ENCODE results near the gene ZFYVE28. TPM values are rescaled to one million over a fixed set of nuclear protein-coding genes. Genes with fewer than 3 reads are reported as not detected.

The ZFYVE28 gene
- total and polyA plus RNA-seq, 11 donors = 2.6 to 11.9 (median 5.5) TPM

DNA sequence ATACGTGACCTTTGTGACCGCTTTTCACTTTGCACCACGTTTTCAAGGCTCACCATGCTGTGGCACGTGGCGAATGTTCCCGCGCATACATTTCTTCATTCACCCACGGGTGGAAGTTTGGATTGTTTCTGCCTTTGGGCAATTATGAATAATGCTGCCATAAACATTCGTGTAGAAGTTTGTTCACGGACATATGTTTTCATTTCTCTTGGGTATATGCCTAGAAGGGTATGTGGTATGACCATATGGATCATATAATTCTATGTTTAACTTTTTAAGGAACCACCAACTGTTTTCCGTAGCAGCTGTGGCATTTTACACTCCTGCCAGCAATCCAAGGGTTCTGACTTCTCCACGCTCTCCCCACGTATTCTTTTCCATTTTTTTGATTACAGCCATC is 95.6 kb downstream of the ZFYVE28 start:
- intact Hi-C loops (cut with DNase I) = no loop called here
- 81 to 91% (median 84%) methylated on average over 13 of the region's 13 CpGs for WGBS, 4 donors

DNA sequence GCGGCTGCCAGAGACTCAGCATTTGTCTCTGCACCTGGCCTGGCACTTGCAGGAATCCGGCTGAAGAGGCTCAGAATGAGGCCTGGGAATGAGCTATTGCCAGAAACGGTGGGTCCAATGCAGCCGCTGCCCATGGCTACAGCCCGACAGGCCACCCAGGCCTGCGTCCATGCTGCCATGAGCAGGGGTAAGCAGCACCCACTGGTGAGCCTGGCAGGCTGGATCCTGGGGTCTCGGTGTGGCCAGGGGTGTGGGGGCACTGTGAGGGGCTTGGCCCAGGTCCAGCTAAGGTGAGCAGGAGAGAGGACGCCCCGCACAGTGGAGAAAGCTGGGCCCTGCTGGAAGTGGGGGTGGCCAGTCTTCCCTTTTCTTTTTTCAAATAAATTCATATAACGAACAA is 96.2 kb downstream of the ZFYVE28 start:
- Histone ChIP-seq H3K9me3 (peaks cover 0 to 28% (median 5%) of the 10 kb centered on the region in 12 donors), H3K27ac (no peak overlapping the region), H3K4me1 (no peaks in the 10 kb centered on the region), H3K36me3 (no peaks in the 10 kb centered on the region), H3K27me3 (no peaks in the 10 kb centered on the region), H3K4me3 (no peak overlapping the region)
- DNase-seq (peak in 1 of 5 donors; percentile 14), ATAC-seq (peak in 1 of 4 donors; percentile 50)
- no peak for TF ChIP-seq POLR2A (IDR thresholded peaks at IDR 0.05)
- TF ChIP-seq, protein P1, sequence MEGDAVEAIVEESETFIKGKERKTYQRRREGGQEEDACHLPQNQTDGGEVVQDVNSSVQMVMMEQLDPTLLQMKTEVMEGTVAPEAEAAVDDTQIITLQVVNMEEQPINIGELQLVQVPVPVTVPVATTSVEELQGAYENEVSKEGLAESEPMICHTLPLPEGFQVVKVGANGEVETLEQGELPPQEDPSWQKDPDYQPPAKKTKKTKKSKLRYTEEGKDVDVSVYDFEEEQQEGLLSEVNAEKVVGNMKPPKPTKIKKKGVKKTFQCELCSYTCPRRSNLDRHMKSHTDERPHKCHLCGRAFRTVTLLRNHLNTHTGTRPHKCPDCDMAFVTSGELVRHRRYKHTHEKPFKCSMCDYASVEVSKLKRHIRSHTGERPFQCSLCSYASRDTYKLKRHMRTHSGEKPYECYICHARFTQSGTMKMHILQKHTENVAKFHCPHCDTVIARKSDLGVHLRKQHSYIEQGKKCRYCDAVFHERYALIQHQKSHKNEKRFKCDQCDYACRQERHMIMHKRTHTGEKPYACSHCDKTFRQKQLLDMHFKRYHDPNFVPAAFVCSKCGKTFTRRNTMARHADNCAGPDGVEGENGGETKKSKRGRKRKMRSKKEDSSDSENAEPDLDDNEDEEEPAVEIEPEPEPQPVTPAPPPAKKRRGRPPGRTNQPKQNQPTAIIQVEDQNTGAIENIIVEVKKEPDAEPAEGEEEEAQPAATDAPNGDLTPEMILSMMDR (IDR thresholded peaks at IDR 0.05) = no peak
- 85 to 93% (median 89%) methylated on average over 10 of the region's 10 CpGs for WGBS, 4 donors
- intact Hi-C loops (cut with DNase I) = no loop called here

More for the DNA sequence above, 95.6 kb downstream of the ZFYVE28 start:
- H3K27ac ChIP-seq = no peak overlapping the region
- no peak overlapping the region for H3K4me3 ChIP-seq
- no peaks in the 10 kb centered on the region for H3K4me1 ChIP-seq
- ATAC-seq (no peak), DNase-seq (no peak)
- TF ChIP-seq, protein P1 (IDR thresholded peaks at IDR 0.05) = no peak
- no peak for TF ChIP-seq POLR2A (IDR thresholded peaks at IDR 0.05)
- no peaks in the 10 kb centered on the region for H3K27me3 ChIP-seq
- no peaks in the 10 kb centered on the region for H3K36me3 ChIP-seq
- H3K9me3 ChIP-seq = peaks cover 0 to 34% (median 9%) of the 10 kb centered on the region in 12 donors

DNA sequence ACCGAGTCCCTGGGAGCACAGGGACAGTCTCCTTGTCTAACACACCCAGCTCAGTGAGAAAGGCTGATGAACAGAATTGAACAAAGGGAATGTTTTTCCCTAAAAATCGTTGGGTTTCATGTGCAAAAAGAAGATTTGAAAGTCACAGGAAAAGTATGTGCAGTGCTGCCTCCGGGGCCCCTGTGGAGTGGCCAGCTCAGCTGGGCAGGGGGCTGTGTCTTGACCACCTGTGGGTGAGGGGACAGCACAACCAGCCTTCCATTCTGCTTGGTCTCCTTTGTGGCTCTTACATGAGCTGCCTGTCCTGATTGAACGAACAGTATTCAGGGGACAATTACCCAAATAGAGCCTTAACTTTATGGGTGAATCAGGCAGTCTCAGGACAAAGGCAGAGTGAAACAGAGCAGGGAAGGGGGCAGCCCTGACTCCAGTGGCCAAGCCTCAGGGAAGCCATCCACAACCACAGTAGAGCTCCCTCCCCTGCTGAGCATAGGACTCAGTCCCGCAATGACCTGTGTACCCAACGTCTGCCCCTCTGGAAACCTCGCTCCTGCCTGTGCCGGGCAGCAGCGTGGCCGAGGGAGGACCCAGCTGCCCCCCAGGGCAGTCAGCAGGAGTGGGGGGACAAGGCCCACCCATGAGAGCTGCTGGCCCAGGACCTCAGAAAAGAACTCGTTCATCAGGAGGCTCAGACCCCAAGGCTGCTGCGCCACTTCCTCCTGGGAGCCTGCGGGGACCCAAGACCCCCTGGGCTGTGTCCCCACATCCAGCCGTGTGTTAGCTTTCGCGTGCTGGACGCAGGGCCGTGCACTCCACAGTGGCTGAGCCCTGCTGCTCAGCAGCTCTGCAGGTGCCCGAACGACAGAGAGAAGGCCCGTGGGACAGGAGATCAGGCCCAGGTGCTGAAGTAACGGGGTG is 96.9 kb downstream of the ZFYVE28 start:
- Histone ChIP-seq H3K27ac (no peak overlapping the region), H3K36me3 (no peaks in the 10 kb centered on the region), H3K4me1 (no peaks in the 10 kb centered on the region), H3K27me3 (no peaks in the 10 kb centered on the region), H3K9me3 (peaks cover 0 to 21% (median 3%) of the 10 kb centered on the region in 12 donors), H3K4me3 (no peak overlapping the region)
- TF ChIP-seq POLR2A (IDR thresholded peaks at IDR 0.05) = no peak
- TF ChIP-seq, protein P1 (IDR thresholded peaks at IDR 0.05) = no peak
- intact Hi-C loops (cut with DNase I) = no loop called here
- DNase-seq (no peak), ATAC-seq (no peak)
- 80 to 88% (median 84%) methylated on average over 14 to 22 of the region's 22 CpGs for WGBS, 4 donors

DNA sequence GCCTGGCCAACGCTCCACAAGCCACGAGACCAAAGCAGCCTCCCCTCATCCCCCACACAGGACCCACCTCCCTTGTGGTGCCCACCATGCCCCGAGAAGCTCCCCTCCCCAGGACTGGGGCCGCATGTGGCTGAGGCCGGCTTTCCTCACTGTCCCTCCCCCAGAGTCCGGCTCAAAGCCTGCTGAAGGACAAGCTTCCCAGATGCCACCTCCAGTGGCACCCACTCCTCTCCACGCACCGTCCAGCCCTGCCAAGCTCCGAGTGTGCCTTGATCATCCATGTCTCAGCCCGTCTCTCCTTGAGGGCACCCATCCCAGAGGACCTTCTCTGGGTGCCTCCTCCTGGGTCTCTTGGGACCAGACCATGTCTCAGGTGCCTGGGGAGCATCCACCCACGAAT is 97.7 kb downstream of the ZFYVE28 start:
- intact Hi-C loops (cut with DNase I) = no loop called here
- 78 to 85% (median 81%) methylated on average over 11 of the region's 11 CpGs for WGBS, 4 donors
- TF ChIP-seq POLR2A (IDR thresholded peaks at IDR 0.05) = no peak
- TF ChIP-seq, protein P1 (IDR thresholded peaks at IDR 0.05) = no peak

More for the DNA sequence above, 97.7 kb downstream of the ZFYVE28 start:
- Histone ChIP-seq H3K27ac (no peak overlapping the region), H3K36me3 (no peaks in the 10 kb centered on the region), H3K4me3 (no peak overlapping the region), H3K9me3 (peaks cover 0 to 13% (median 3%) of the 10 kb centered on the region in 12 donors), H3K27me3 (no peaks in the 10 kb centered on the region), H3K4me1 (no peaks in the 10 kb centered on the region)
- DNase-seq (no peak), ATAC-seq (no peak)
